Effector memory CD4-positive, alpha-beta T cell (primary cell): Measurements from ENCODE around the gene HSPA12B.

Experiments
- DNase-seq, 3 donors: peaks; one replicate each; pipeline ENCODE4 v3.0.0-alpha.2; 2020
- H3K27ac ChIP-seq: 2 replicates; pipeline ENCODE4 v1.7.0; 2013; ENCODE audit warnings: mild to moderate bottlenecking, low read length, moderate library complexity; ENCODE audit not compliant: insufficient read depth, poor library complexity, severe bottlenecking
- H3K27me3 ChIP-seq: replicated peaks from 2 replicates; pipeline ENCODE4 v1.7.0; 2013; ENCODE audit warnings: mild to moderate bottlenecking, low read length; ENCODE audit not compliant: insufficient read depth, control insufficient read depth, poor library complexity, severe bottlenecking
- H3K36me3 ChIP-seq: 2 replicates; pipeline ENCODE4 v1.7.0; 2013; ENCODE audit warnings: mild to moderate bottlenecking, low read length, moderate library complexity; ENCODE audit not compliant: control insufficient read depth, insufficient read depth
- H3K4me1 ChIP-seq: 2 replicates; pipeline ENCODE4 v1.7.0; 2013; ENCODE audit warnings: low read length, mild to moderate bottlenecking; ENCODE audit not compliant: control insufficient read depth, insufficient read depth, poor library complexity, severe bottlenecking
- H3K4me3 ChIP-seq: 2 replicates; pipeline ENCODE4 v1.7.0; 2013; ENCODE audit warnings: low read length, low read depth, mild to moderate bottlenecking; ENCODE audit not compliant: insufficient read depth, poor library complexity, severe bottlenecking
- H3K9me3 ChIP-seq: 2 replicates; pipeline ENCODE4 v1.7.0; 2013; ENCODE audit warnings: mild to moderate bottlenecking, low read length, moderate library complexity; ENCODE audit not compliant: control insufficient read depth

Gene HSPA12B

DNA sequence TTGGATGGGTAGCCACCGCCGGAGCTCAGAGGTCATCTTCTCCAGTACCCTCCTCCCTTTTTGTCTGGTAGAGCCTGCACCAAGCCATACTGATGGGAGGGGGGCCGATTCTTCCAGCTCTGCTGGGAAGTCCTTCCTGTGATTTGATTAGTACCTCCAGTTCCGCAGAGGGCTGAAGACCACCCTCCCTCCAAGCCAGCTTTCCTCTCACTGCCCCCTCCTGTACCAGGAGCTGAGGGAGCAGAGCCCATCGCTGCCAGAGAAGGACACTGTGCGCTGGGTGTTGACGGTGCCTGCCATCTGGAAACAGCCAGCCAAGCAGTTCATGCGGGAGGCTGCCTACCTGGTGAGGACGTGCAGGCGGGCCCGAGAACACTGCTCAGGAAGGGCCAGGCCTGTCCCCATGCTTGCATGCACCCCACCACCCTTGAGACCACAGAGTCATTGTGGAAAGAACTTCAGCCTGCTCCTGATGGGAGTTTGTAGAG, 13.2 kb downstream of the HSPA12B start:
- Histone ChIP-seq H3K27ac (no peak overlapping the region), H3K36me3 (no peaks in the 10 kb centered on the region), H3K27me3 (no peaks in the 10 kb centered on the region), H3K4me1 (peaks cover 12% of the 10 kb centered on the region), H3K4me3 (no peak overlapping the region), H3K9me3 (no peaks in the 10 kb centered on the region)
- no peak for DNase-seq

DNA sequence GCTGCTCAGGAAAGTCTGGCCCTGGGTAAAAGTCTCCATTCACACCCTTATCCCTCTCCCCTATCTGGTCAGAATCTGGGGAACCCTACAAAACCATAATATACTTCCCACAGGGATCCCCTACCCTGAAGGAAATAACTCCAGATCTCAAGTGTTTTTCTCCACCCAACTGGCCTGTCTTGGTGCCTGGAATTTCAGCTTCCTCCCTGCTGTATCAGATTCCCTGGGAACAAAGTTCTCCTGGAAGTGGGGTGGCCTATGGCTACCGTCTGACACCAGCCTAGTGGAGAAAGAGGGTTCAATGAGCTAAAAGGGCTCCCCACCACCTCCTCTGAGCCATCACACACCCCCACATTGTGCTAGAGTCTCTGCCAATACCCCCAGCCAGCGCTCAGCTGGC, 15.0 kb downstream of the HSPA12B start:
- peaks cover 12% of the 10 kb centered on the region for H3K4me1 ChIP-seq
- no peaks in the 10 kb centered on the region for H3K36me3 ChIP-seq
- H3K27me3 ChIP-seq = no peaks in the 10 kb centered on the region
- no peak for DNase-seq
- H3K27ac ChIP-seq = no peak overlapping the region
- no peaks in the 10 kb centered on the region for H3K9me3 ChIP-seq
- no peak overlapping the region for H3K4me3 ChIP-seq

DNA sequence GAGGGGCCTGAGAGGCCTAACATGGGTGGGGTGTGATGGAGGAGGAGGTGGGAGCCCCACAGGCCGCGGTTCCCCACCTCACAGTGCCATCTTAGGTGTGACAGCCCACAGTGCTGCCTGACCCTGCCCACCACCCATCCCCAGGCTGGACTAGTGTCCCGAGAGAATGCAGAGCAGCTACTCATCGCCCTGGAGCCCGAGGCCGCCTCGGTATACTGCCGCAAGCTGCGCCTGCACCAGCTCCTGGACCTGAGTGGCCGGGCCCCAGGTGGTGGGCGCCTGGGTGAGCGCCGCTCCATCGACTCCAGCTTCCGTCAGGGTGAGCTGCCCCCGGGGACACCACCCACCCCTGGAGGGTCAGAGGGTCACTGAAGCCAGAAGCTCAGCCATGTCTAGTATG, 15.6 kb downstream of the HSPA12B start:
- no peaks in the 10 kb centered on the region for H3K36me3 ChIP-seq
- DNase-seq = no peak

DNA sequence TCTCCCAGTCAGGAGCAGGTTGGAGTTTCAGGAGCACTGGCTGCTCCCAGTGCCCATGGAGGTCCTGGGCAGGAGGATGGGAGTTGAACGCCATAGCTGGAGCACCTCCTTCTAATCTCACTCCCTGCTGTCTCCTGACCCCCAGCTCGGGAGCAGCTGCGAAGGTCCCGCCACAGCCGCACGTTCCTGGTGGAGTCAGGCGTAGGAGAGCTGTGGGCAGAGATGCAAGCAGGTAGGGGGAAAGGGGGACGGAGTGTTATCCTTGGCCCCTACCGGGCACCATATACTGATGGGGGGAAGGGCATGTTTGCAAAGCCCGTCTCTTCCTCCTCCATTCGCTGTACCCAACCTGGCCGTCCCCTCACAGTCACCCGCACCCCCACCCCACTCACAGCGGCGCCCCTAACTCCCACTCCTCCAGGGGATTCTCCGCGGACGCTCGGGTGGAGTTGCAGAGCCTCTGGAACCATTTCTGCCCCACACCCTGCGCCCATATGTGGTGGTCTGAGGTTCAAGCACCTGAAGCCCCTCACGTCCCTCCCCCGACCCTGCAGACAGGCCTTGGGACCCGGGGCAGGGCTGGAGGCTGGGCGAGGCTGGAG, 16.7 kb downstream of the HSPA12B start:
- H3K27me3 ChIP-seq = no peaks in the 10 kb centered on the region

More for the DNA sequence above, 15.6 kb downstream of the HSPA12B start:
- no peaks in the 10 kb centered on the region for H3K27me3 ChIP-seq
- H3K9me3 ChIP-seq = no peaks in the 10 kb centered on the region
- H3K4me1 ChIP-seq = peaks cover 12% of the 10 kb centered on the region
- no peak overlapping the region for H3K27ac ChIP-seq
- H3K4me3 ChIP-seq = no peak overlapping the region

DNA sequence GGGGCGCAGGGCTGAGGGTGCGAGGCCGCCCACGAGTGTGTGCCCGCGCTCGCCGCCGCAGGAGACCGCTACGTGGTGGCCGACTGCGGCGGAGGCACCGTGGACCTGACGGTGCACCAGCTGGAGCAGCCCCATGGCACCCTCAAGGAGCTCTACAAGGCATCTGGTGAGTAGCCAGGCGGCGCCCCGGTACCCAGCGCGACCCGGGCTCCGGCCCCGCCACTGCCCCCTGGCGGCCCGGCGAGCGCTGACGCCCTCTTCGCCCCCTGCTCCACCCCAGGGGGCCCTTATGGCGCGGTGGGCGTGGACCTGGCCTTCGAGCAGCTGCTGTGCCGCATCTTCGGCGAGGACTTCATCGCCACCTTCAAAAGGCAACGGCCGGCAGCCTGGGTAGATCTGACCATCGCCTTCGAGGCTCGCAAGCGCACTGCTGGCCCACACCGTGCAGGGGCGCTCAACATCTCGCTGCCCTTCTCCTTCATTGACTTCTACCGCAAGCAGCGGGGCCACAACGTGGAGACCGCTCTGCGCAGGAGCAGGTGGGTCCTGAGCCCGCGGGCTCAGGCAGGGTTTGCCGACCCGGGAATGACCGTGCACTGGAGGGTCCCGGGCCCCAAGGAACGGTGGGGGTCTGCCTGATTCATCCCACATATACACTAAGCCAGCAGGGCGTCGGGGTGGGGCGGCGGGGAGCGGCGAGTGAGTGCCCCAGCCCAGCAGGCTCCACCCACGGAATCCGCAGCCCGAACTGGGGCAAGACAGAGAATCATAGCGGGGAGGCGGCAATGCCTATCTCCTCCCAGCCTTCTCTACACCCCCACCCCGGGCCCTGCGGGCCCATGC, 17.4 kb downstream of the HSPA12B start:
- Histone ChIP-seq H3K27ac (no peak overlapping the region), H3K4me3 (no peak overlapping the region), H3K36me3 (no peaks in the 10 kb centered on the region), H3K27me3 (no peaks in the 10 kb centered on the region), H3K9me3 (no peaks in the 10 kb centered on the region), H3K4me1 (peaks cover 10% of the 10 kb centered on the region)
- no peak for DNase-seq

More for the DNA sequence above, 16.7 kb downstream of the HSPA12B start:
- no peak for DNase-seq
- Histone ChIP-seq H3K27ac (no peak overlapping the region), H3K4me3 (no peak overlapping the region), H3K4me1 (peaks cover 12% of the 10 kb centered on the region), H3K9me3 (no peaks in the 10 kb centered on the region), H3K36me3 (no peaks in the 10 kb centered on the region)

DNA sequence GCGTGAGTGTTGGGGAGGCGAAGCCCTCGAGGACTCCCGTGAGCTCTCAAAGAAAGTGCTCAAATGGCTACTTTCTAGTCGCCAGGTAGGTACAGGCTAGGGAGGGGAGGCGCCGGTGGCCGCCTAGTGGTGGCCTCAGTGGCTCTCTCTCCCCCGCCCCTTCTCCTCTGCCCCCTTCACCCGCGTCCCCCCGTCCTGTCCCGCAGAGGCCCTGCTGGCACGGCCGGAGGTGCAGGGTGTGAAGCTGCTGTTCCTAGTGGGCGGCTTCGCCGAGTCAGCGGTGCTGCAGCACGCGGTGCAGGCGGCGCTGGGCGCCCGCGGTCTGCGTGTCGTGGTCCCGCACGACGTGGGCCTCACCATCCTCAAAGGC, 18.8 kb downstream of the HSPA12B start:
- H3K4me3 ChIP-seq = no peak overlapping the region
- no peak overlapping the region for H3K27ac ChIP-seq
- no peaks in the 10 kb centered on the region for H3K27me3 ChIP-seq
- H3K36me3 ChIP-seq = no peaks in the 10 kb centered on the region
- DNase-seq = no peak
- no peaks in the 10 kb centered on the region for H3K4me1 ChIP-seq
- no peaks in the 10 kb centered on the region for H3K9me3 ChIP-seq

DNA sequence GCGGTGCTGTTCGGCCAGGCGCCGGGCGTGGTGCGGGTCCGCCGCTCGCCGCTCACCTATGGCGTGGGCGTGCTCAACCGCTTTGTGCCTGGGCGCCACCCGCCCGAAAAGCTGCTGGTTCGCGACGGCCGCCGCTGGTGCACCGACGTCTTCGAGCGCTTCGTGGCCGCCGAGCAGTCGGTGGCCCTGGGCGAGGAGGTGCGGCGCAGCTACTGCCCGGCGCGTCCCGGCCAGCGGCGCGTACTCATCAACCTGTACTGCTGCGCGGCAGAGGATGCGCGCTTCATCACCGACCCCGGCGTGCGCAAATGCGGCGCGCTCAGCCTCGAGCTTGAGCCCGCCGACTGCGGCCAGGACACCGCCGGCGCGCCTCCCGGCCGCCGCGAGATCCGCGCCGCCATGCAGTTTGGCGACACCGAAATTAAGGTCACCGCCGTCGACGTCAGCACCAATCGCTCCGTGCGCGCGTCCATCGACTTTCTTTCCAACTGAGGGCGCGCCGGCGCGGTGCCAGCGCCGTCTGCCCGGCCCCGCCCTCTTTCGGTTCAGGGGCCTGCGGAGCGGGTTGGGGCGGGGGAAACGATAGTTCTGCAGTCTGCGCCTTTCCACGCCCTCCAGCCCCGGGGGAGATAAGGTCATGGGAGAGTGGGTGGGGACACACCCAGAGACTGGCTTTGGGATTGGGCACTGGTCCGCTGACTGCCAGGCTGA, 19.3 kb downstream of the HSPA12B start:
- no peaks in the 10 kb centered on the region for H3K27me3 ChIP-seq

DNA sequence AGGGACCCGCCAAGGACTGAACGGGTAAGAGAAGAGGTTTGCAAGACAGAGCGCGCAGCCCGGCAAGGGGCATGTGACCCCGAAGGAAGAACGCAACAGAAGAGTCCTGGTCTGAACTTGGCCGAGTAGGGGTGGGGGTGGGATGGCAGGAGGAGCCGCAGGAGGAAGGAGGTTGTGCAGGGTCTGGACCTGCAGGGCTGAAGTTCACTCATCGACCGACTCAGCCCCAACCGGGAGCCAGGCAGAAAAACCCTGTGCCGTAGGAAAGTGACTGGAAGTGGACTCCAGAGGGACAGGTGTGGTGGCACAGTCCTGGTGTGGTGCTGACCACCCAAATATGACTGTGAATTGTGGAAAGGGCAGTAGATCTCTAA, 19.9 kb downstream of the HSPA12B start:
- no peak for DNase-seq
- no peak overlapping the region for H3K27ac ChIP-seq
- H3K27me3 ChIP-seq = no peaks in the 10 kb centered on the region
- peak overlapping the region; percentile 35 for H3K4me3 ChIP-seq
- H3K36me3 ChIP-seq = no peaks in the 10 kb centered on the region
- no peaks in the 10 kb centered on the region for H3K4me1 ChIP-seq
- H3K9me3 ChIP-seq = no peaks in the 10 kb centered on the region

More for the DNA sequence above, 19.3 kb downstream of the HSPA12B start:
- H3K36me3 ChIP-seq = no peaks in the 10 kb centered on the region
- DNase-seq = peak; percentile 26 to 58 (median 31)
- H3K4me3 ChIP-seq = peak overlapping the region; percentile 35
- H3K9me3 ChIP-seq = no peaks in the 10 kb centered on the region
- no peak overlapping the region for H3K27ac ChIP-seq
- H3K4me1 ChIP-seq = no peaks in the 10 kb centered on the region

DNA sequence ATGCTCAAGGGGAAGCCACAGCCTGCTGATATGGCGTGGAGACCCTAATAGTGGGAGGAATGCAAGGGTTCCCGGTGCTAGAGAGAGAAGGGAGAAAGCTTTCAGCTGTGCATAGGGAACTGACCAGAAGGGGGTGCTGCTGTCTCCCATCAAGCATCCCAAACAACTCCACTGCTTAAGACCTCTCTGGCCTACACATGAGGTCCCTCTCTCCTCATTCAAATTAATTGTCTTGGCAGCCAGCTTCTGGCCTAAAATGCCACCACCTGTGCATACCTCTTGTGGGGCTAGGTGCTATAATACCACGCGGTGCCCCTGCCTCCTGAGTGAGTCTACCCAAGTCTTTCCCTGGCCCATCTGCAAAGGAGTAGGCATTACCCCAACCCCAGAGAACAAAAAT, 20.6 kb downstream of the HSPA12B start:
- DNase-seq = peak in 2 of 3 donors; percentile 25 to 52
- H3K9me3 ChIP-seq = no peaks in the 10 kb centered on the region
- no peaks in the 10 kb centered on the region for H3K4me1 ChIP-seq
- no peak overlapping the region for H3K27ac ChIP-seq
- no peaks in the 10 kb centered on the region for H3K36me3 ChIP-seq
- no peaks in the 10 kb centered on the region for H3K27me3 ChIP-seq
- no peak overlapping the region for H3K4me3 ChIP-seq
